Thyroid gland (tissue), 4 donors: ENCODE measurements around the gene GRM4.

Source experiments
- CTCF ChIP-seq, 6 experiments: fragments of 200-600 bp in 3 of 6; fragments of 450-650 bp in 3 of 6; sonication (generic) in 3 of 6; IDR thresholded peaks; one replicate each; pipeline ENCODE4 v1.5.1; 2016 to 2019; ENCODE audit warnings: antibody characterized with exemption in 6 of 6, mild to moderate bottlenecking in 2 of 6, inconsistent platforms in 1 of 6, moderate library complexity in 1 of 6
- POLR2A ChIP-seq, 2 donors: fragments of 450-650 bp; IDR thresholded peaks; one replicate each; pipeline ENCODE4 v1.6.1; 2017; ENCODE audit warnings: antibody characterized with exemption in 2 of 2, mild to moderate bottlenecking in 2 of 2, moderate library complexity in 1 of 2

- no peak for TF ChIP-seq POLR2A (IDR thresholded peaks at IDR 0.05)
- TF ChIP-seq CTCF (IDR thresholded peaks at IDR 0.05) = no peak
Observed at GRCh38 chr6:34074064-34074742, 71.7 kb downstream of the GRM4 start.
